BJ (cell line): ENCODE measurements around the gene ITGAE. TPM values are rescaled to one million over a fixed set of nuclear protein-coding genes. Genes with fewer than 3 reads are reported as not detected.

Experiments used
- CTCF ChIA-PET: fragments of 350-600 bp; formaldehyde crosslinking; extraction: SDS; loops from one replicate; lab custom pipeline; 2021; ENCODE audit warnings: antibody characterized with exemption, inconsistent platforms; lab: Yijun Ruan, JAX
- POLR2A ChIA-PET: fragments of 300-600 bp; sonication (Branson Sonifier 250); formaldehyde crosslinking; extraction: SDS; loops from one replicate; lab custom pipeline; 2021; ENCODE audit warnings: antibody characterized with exemption; lab: Charles Lee
- DNase-seq: peaks from one replicate; pipeline ENCODE4 v3.0.0-alpha.2; 2011; ENCODE audit warnings: low read depth
- H3K27me3 ChIP-seq: 2 replicates; pipeline ENCODE4 v1.6.0; 2011; ENCODE audit warnings: low read length; ENCODE audit not compliant: control insufficient read depth, insufficient read depth
- H3K36me3 ChIP-seq: 2 replicates; pipeline ENCODE4 v1.5.1; 2011; ENCODE audit warnings: low read length; ENCODE audit not compliant: control insufficient read depth, insufficient read depth
- H3K4me3 ChIP-seq: 2 replicates; pipeline ENCODE4 v1.5.1; 2011; ENCODE audit warnings: low read depth, mild to moderate bottlenecking, control low read depth, low read length
- CTCF ChIP-seq: IDR thresholded peaks from 2 replicates; pipeline ENCODE4 v1.5.1; 2011; ENCODE audit warnings: low read depth, mild to moderate bottlenecking, control low read depth, inconsistent platforms, low read length, moderate library complexity; ENCODE audit not compliant: insufficient read depth
- polyA minus RNA-seq: library from RNA; depleted of rRNA, polyadenylated mRNA; stranded (reverse); fragments of >200 nt; gene quantifications from 2 replicates; pipeline ENCODE4 v1.2.3, GENCODE V29; 2011; rRNA and poly(A)+ RNA removed
- polyA plus RNA-seq: library from polyadenylated mRNA; depleted of rRNA; stranded (reverse); fragments of >200 nt; gene quantifications from 2 replicates; pipeline ENCODE4 v1.2.3, GENCODE V29; 2011; rRNA removed

Gene ITGAE
- polyA plus RNA-seq (69.9 and 96.3 TPM in 2 replicates), polyA minus RNA-seq (4.1 and 4.4 TPM in 2 replicates)

- ChIA-PET CTCF (interaction anchor here (1.1 to 2.3 kb wide), 2 partner anchors 62 to 63 kb away, joined by 3 to 8 read pairs; no protein-coding TSS in a partner anchor), POLR2A (no interaction called here)
- H3K4me3 ChIP-seq = no peak within 1 kb of the TSS
- no peak for TF ChIP-seq CTCF
- peaks cover 1% of the 10 kb centered on the region; the same call in 1 of the 2 replicates for H3K36me3 ChIP-seq
- DNase-seq = no peak
- no peaks in the 10 kb centered on the region for H3K27me3 ChIP-seq
Observed at GRCh38 chr17:3800362-3801271, at the start of gene ITGAE. Gene ITGAE (minus strand): TSS chr17:3801188. CDS start chr17:3801144, 44 bp downstream.

GRCh38 chr17:3848229-3848835 is 47.3 kb upstream of the ITGAE start:
- POLR2A ChIA-PET = no interaction called here

GRCh38 chr17:3847165-3847670 is 46.2 kb upstream of the ITGAE start:
- Histone ChIP-seq H3K27me3 (peaks cover 2% of the 10 kb centered on the region; the same call in 1 of the 2 replicates), H3K4me3 (no peak overlapping the region), H3K36me3 (peaks cover 2% of the 10 kb centered on the region)
- no peak for DNase-seq
- ChIA-PET POLR2A (no interaction called here), CTCF (interaction anchor here (2.1 to 6.2 kb wide), 6 partner anchors 10 to 113 kb away, joined by 8 to 57 read pairs (median 14); no protein-coding TSS in a partner anchor)
- no peak for TF ChIP-seq CTCF

More at GRCh38 chr17:3848229-3848835, 47.3 kb upstream of the ITGAE start:
- no peak overlapping the region for H3K4me3 ChIP-seq
- TF ChIP-seq CTCF = no peak
- no peak for DNase-seq
- no peaks in the 10 kb centered on the region for H3K36me3 ChIP-seq
- peaks cover 2% of the 10 kb centered on the region; the same call in 1 of the 2 replicates for H3K27me3 ChIP-seq
- CTCF ChIA-PET = interaction anchor here (6.2 kb wide), 1 partner anchor 111 kb away, joined by 57 read pairs; no protein-coding TSS in a partner anchor

- ChIA-PET CTCF (interaction anchor here (0.5 to 6.2 kb wide), 23 partner anchors 9 to 280 kb away, joined by 3 to 57 read pairs (median 5); partner anchors contain the start of genes CAMKK1 and HASPIN), POLR2A (interaction anchor here (0.8 kb wide), 1 partner anchor 834 kb away, joined by 3 read pairs; no protein-coding TSS in a partner anchor)
- TF ChIP-seq CTCF = no peak
- DNase-seq = no peak
- no peak overlapping the region; the same call in 1 of the 2 replicates for H3K4me3 ChIP-seq
- peaks cover 2% of the 10 kb centered on the region; the same call in 1 of the 2 replicates for H3K27me3 ChIP-seq
- H3K36me3 ChIP-seq = peaks cover 2% of the 10 kb centered on the region
Observed at GRCh38 chr17:3846437-3847164, 45.6 kb upstream of the ITGAE start.
